Cardiac muscle cell (in vitro differentiated cells and primary cell): ENCODE data around the gene COL6A5. TPM values are rescaled to one million over a fixed set of nuclear protein-coding genes. Genes with fewer than 3 reads are reported as not detected.

Source experiments
- DNase-seq, 2 donors: peaks; one replicate each; pipeline versions ENCODE4 v3.0.0 to v3.0.0-alpha.2; 2010 to 2017; ENCODE audit warnings: low read depth in 1 of 2, low spot score in 1 of 2
- H3K27ac ChIP-seq: fragments of 200-600 bp; sonication (generic); 2 replicates; pipeline ENCODE4 v1.5.1; 2016
- H3K27me3 ChIP-seq: fragments of 200-600 bp; sonication (generic); 2 replicates; pipeline ENCODE4 v1.6.0; 2016; ENCODE audit warnings: control low read depth
- H3K36me3 ChIP-seq: fragments of 200-600 bp; sonication (generic); 2 replicates; pipeline ENCODE4 v1.5.1; 2016; ENCODE audit warnings: control low read depth
- H3K4me1 ChIP-seq: fragments of 200-600 bp; sonication (generic); 2 replicates; pipeline ENCODE4 v1.8.1; 2017; ENCODE audit warnings: low read depth, mild to moderate bottlenecking, mixed run types
- H3K4me3 ChIP-seq: fragments of 200-600 bp; sonication (generic); 2 replicates; pipeline ENCODE4 v1.5.1; 2016; ENCODE audit warnings: mild to moderate bottlenecking
- H3K9me3 ChIP-seq: fragments of 200-600 bp; sonication (generic); 2 replicates; pipeline ENCODE4 v1.5.1; 2017; ENCODE audit warnings: low read depth, mild to moderate bottlenecking, control low read depth
- CTCF ChIP-seq: IDR thresholded peaks from 2 replicates; pipeline ENCODE4 v1.5.1; 2012; ENCODE audit warnings: low read depth, mild to moderate bottlenecking, low read length
- polyA plus RNA-seq: library from polyadenylated mRNA; unstranded; fragments of >200 nt; fragmentation: Nextera tagmentation; extraction: Ambion mirVana; gene quantifications from 2 replicates; pipeline ENCODE4 v1.2.1, GENCODE V29; 2016
- total RNA-seq: library from RNA; depleted of rRNA; stranded (reverse); fragments of >200 nt; gene quantifications from 2 replicates; pipeline ENCODE4 v1.2.3, GENCODE V29; 2016

The COL6A5 gene
- total RNA-seq (not detected in 2 replicates), polyA plus RNA-seq (not detected in 2 replicates)

- Histone ChIP-seq H3K4me3 (peak within 1 kb of the TSS; percentile 12), H3K27ac (no peak within 1 kb of the TSS), H3K36me3 (no peaks in the 10 kb centered on the region), H3K9me3 (no peaks in the 10 kb centered on the region), H3K27me3 (peaks cover 57% of the 10 kb centered on the region), H3K4me1 (no peaks in the 10 kb centered on the region)
- TF ChIP-seq CTCF = no peak
- peak; percentile 23 to 59 for DNase-seq
These were observed at the start of gene COL6A5 for GRCh38 chr3:130345487-130346079. Gene COL6A5, plus strand, starts transcription at chr3:130345672. Its CDS starts 27,967 bp downstream, at chr3:130373639.

- no peak overlapping the region for H3K4me3 ChIP-seq
- no peaks in the 10 kb centered on the region for H3K4me1 ChIP-seq
- no peak for DNase-seq
- no peaks in the 10 kb centered on the region for H3K9me3 ChIP-seq
- H3K27me3 ChIP-seq = peaks cover 2% of the 10 kb centered on the region
- H3K27ac ChIP-seq = no peak overlapping the region
- TF ChIP-seq CTCF = no peak
- no peaks in the 10 kb centered on the region for H3K36me3 ChIP-seq
These were observed 45.9 kb upstream of the COL6A5 start for GRCh38 chr3:130299531-130299930.

- Histone ChIP-seq H3K27me3 (peaks cover 9% of the 10 kb centered on the region), H3K36me3 (no peaks in the 10 kb centered on the region), H3K4me1 (no peaks in the 10 kb centered on the region), H3K27ac (no peak overlapping the region), H3K4me3 (no peak overlapping the region), H3K9me3 (no peaks in the 10 kb centered on the region)
- no peak for DNase-seq
- TF ChIP-seq CTCF = no peak
These were observed 44.6 kb upstream of the COL6A5 start for GRCh38 chr3:130300888-130301287.

- Histone ChIP-seq H3K4me1 (no peaks in the 10 kb centered on the region), H3K27me3 (peaks cover 7% of the 10 kb centered on the region), H3K4me3 (no peak overlapping the region), H3K9me3 (no peaks in the 10 kb centered on the region), H3K36me3 (no peaks in the 10 kb centered on the region), H3K27ac (no peak overlapping the region)
- no peak for TF ChIP-seq CTCF
- DNase-seq = no peak
These were observed 35.4 kb upstream of the COL6A5 start for GRCh38 chr3:130310109-130310508.

GRCh38 chr3:130312374-130312773 lies 33.1 kb upstream of the COL6A5 start:
- Histone ChIP-seq H3K27ac (no peak overlapping the region), H3K27me3 (peaks cover 4% of the 10 kb centered on the region), H3K4me1 (no peaks in the 10 kb centered on the region), H3K4me3 (no peak overlapping the region), H3K36me3 (no peaks in the 10 kb centered on the region), H3K9me3 (no peaks in the 10 kb centered on the region)
- TF ChIP-seq CTCF = no peak
- DNase-seq = no peak
